Neural cell (in vitro differentiated cells): Measurements from ENCODE around the gene ZSWIM8. TPM values are rescaled to one million over a fixed set of nuclear protein-coding genes. Genes with fewer than 3 reads are reported as not detected.

Experiments used
- H2AFZ ChIP-seq: fragments of 200-600, 300-800 bp; sonication (generic), shearing (Covaris generic); 2 replicates; pipeline ENCODE4 v1.6.0; 2014; ENCODE audit warnings: low read depth, mild to moderate bottlenecking, antibody characterized with exemption, low read length, moderate library complexity
- H3F3A ChIP-seq: fragments of 200-600 bp; shearing (Covaris generic); 2 replicates; pipeline ENCODE4 v1.6.1; 2016; ENCODE audit warnings: mild to moderate bottlenecking, moderate library complexity, mixed read lengths, antibody characterized with exemption, low read length; ENCODE audit not compliant: insufficient read depth, poor library complexity, severe bottlenecking
- H3K27ac ChIP-seq: fragments of 200-600, 300-800 bp; sonication (generic), shearing (Covaris generic); 2 replicates; pipeline ENCODE4 v1.5.1; 2014; ENCODE audit warnings: mild to moderate bottlenecking, low read length, moderate library complexity
- H3K27me3 ChIP-seq: fragments of 300-800, 200-600 bp; sonication (generic), shearing (Covaris generic); 2 replicates; pipeline ENCODE4 v1.6.0; 2014; ENCODE audit warnings: mild to moderate bottlenecking, low read depth, low read length, moderate library complexity; ENCODE audit not compliant: insufficient read depth
- H3K36me3 ChIP-seq: fragments of 300-800, 200-600 bp; sonication (generic), shearing (Covaris generic); 2 replicates; pipeline ENCODE4 v1.5.1; 2014; ENCODE audit warnings: mild to moderate bottlenecking, antibody characterized with exemption, low read length, moderate library complexity; ENCODE audit not compliant: insufficient read depth
- H3K4me2 ChIP-seq: fragments of 300-800, 200-600 bp; sonication (generic), shearing (Covaris generic); 2 replicates; pipeline ENCODE4 v1.6.0; 2014; ENCODE audit warnings: mild to moderate bottlenecking, low read length
- H3K4me3 ChIP-seq: fragments of 300-800, 200-600 bp; sonication (generic), shearing (Covaris generic); 2 replicates; pipeline ENCODE4 v1.5.1; 2014; ENCODE audit warnings: mild to moderate bottlenecking, low read length, moderate library complexity
- H3K79me2 ChIP-seq: fragments of 200-600 bp; shearing (Covaris generic); replicated peaks from 2 replicates; pipeline ENCODE4 v1.6.0; 2014; ENCODE audit warnings: mild to moderate bottlenecking, low read length, moderate library complexity; ENCODE audit not compliant: insufficient read depth
- H3K9ac ChIP-seq: fragments of 300-800, 200-600 bp; sonication (generic), shearing (Covaris generic); 2 replicates; pipeline ENCODE4 v1.6.1; 2016; ENCODE audit warnings: mild to moderate bottlenecking, low read length, mixed read lengths
- H3K9me2 ChIP-seq: fragments of 200-600 bp; shearing (Covaris generic); 2 replicates; pipeline ENCODE4 v1.6.1; 2016; ENCODE audit warnings: mild to moderate bottlenecking, low read length, mixed read lengths; ENCODE audit not compliant: insufficient read depth
- H3K9me3 ChIP-seq: fragments of 200-600, 300-800 bp; sonication (generic), shearing (Covaris generic); 2 replicates; pipeline ENCODE4 v1.6.1; 2016; ENCODE audit warnings: mild to moderate bottlenecking, mixed run types, low read length, moderate library complexity, mixed read lengths
- H4K20me1 ChIP-seq: fragments of 200-600 bp; shearing (Covaris generic); 2 replicates; pipeline ENCODE4 v1.6.1; 2016; ENCODE audit warnings: mild to moderate bottlenecking, mixed run types; ENCODE audit not compliant: insufficient read depth
- EP300 ChIP-seq: fragments of 450-650 bp; conservative IDR thresholded peaks from 2 replicates; pipeline ENCODE4 v1.6.1; 2014; ENCODE audit warnings: antibody characterized with exemption, mild to moderate bottlenecking, moderate library complexity; ENCODE audit not compliant: poor library complexity, severe bottlenecking
- EZH2 ChIP-seq: fragments of 200-600, 300-800 bp; shearing (Covaris generic), sonication (generic); IDR thresholded peaks from 2 replicates; pipeline ENCODE4 v1.6.1; 2014; ENCODE audit warnings: antibody characterized with exemption, low read length, borderline replicate concordance, mild to moderate bottlenecking; ENCODE audit not compliant: insufficient read depth, poor library complexity, severe bottlenecking
- MXI1 ChIP-seq: fragments of 450-650 bp; conservative IDR thresholded peaks from 2 replicates; pipeline ENCODE4 v1.6.1; 2014; ENCODE audit warnings: antibody characterized with exemption, mild to moderate bottlenecking; ENCODE audit not compliant: poor library complexity, severe bottlenecking
- POLR2AphosphoS5 ChIP-seq: IDR thresholded peaks from 2 replicates; pipeline ENCODE4 v1.6.1; 2012
- RAD21 ChIP-seq: fragments of 450-650 bp; conservative IDR thresholded peaks from 2 replicates; pipeline ENCODE4 v1.6.1; 2014; ENCODE audit warnings: antibody characterized with exemption, mild to moderate bottlenecking, moderate library complexity
- REST ChIP-seq: IDR thresholded peaks from 2 replicates; pipeline ENCODE4 v1.6.1; 2012; ENCODE audit warnings: borderline replicate concordance
- SMC3 ChIP-seq: fragments of 450-650 bp; conservative IDR thresholded peaks from 2 replicates; pipeline ENCODE4 v1.6.1; 2014; ENCODE audit warnings: antibody characterized with exemption, mild to moderate bottlenecking, moderate library complexity; ENCODE audit not compliant: poor library complexity
- TAF1 ChIP-seq: IDR thresholded peaks from 2 replicates; pipeline ENCODE4 v1.6.1; 2012; ENCODE audit warnings: low read depth
- polyA plus RNA-seq: library from polyadenylated mRNA; depleted of rRNA; stranded (reverse); fragments of >200 nt; gene quantifications from 2 replicates; pipeline ENCODE4 v1.2.3, GENCODE V29; 2014
- TF ChIP-seq, protein P1 (sequence below): fragments of 450-650 bp; IDR thresholded peaks from 2 replicates; pipeline ENCODE4 v1.5.1; 2014; ENCODE audit warnings: antibody characterized with exemption, mild to moderate bottlenecking, moderate library complexity; ENCODE audit not compliant: poor library complexity, severe bottlenecking

ZSWIM8 gene
- polyA plus RNA-seq, 1 donor from 2014 or later, result 69.1 TPM

DNA sequence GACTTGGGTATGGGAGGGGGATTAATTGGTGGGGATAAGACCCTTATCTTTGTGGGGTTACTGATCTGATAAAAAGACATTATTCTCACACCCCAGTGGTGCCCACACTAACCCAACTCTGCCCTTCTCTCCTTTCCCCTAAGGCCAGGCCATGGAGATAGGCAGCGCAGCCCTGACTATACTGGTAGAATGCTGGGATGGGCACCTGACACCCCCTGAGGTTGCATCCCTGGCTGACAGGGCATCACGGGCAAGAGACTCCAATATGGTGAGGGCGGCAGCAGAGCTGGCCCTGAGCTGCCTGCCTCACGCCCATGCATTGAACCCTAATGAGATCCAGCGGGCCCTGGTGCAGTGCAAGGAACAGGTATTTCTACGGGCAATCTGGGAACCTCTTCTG, 12.7 kb downstream of the ZSWIM8 start:
- peaks cover 13% of the 10 kb centered on the region for H3K36me3 ChIP-seq

DNA sequence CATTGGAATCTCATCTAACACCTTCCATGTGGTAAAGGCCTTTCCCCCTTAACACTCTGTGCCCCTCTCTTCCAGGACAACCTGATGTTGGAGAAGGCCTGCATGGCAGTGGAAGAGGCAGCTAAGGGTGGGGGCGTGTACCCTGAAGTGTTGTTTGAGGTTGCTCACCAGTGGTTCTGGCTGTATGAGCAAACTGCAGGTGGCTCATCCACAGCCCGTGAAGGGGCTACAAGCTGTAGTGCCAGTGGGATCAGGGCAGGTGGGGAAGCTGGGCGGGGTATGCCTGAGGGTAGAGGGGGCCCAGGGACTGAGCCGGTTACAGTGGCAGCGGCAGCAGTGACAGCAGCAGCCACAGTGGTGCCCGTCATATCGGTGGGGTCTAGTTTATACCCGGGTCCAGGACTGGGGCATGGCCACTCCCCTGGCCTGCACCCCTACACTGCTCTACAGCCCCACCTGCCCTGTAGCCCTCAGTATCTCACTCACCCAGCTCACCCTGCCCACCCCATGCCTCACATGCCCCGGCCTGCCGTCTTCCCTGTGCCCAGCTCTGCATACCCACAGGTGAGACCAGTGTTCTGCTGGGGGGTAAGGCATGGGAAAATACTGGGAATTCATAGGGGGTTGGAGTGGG, 13.6 kb downstream of the ZSWIM8 start:
- Histone ChIP-seq H3K79me2 (no peaks in the 10 kb centered on the region), H3K4me3 (no peak overlapping the region), H3K9me3 (no peaks in the 10 kb centered on the region), H3K27ac (no peak overlapping the region), H3K27me3 (no peaks in the 10 kb centered on the region), H2AFZ (no peak overlapping the region), H4K20me1 (no peaks in the 10 kb centered on the region), H3F3A (no peaks in the 10 kb centered on the region), H3K9ac (no peak overlapping the region), H3K4me2 (no peak overlapping the region), H3K9me2 (no peaks in the 10 kb centered on the region), H3K36me3 (peaks cover 14% of the 10 kb centered on the region)
- no peak for TF ChIP-seq REST
- TF ChIP-seq, protein P1, sequence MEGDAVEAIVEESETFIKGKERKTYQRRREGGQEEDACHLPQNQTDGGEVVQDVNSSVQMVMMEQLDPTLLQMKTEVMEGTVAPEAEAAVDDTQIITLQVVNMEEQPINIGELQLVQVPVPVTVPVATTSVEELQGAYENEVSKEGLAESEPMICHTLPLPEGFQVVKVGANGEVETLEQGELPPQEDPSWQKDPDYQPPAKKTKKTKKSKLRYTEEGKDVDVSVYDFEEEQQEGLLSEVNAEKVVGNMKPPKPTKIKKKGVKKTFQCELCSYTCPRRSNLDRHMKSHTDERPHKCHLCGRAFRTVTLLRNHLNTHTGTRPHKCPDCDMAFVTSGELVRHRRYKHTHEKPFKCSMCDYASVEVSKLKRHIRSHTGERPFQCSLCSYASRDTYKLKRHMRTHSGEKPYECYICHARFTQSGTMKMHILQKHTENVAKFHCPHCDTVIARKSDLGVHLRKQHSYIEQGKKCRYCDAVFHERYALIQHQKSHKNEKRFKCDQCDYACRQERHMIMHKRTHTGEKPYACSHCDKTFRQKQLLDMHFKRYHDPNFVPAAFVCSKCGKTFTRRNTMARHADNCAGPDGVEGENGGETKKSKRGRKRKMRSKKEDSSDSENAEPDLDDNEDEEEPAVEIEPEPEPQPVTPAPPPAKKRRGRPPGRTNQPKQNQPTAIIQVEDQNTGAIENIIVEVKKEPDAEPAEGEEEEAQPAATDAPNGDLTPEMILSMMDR, result no peak
- TF ChIP-seq SMC3, result no peak
- TF ChIP-seq MXI1, result no peak
- TF ChIP-seq EP300, result no peak
- TF ChIP-seq POLR2AphosphoS5, result no peak
- no peak for TF ChIP-seq EZH2

More for the DNA sequence above, 12.7 kb downstream of the ZSWIM8 start:
- Histone ChIP-seq H2AFZ (no peak overlapping the region), H4K20me1 (no peaks in the 10 kb centered on the region), H3K4me2 (no peak overlapping the region), H3K9me3 (no peaks in the 10 kb centered on the region), H3K79me2 (no peaks in the 10 kb centered on the region), H3K9me2 (no peaks in the 10 kb centered on the region), H3K27ac (no peak overlapping the region), H3K4me3 (no peak overlapping the region), H3K9ac (no peak overlapping the region), H3F3A (no peaks in the 10 kb centered on the region), H3K27me3 (no peaks in the 10 kb centered on the region)
- TF ChIP-seq, protein P1, result no peak
- no peak for TF ChIP-seq REST
- TF ChIP-seq POLR2AphosphoS5, result no peak
- no peak for TF ChIP-seq EP300
- no peak for TF ChIP-seq TAF1
- TF ChIP-seq MXI1, result no peak
- TF ChIP-seq RAD21, result no peak
- no peak for TF ChIP-seq SMC3
- TF ChIP-seq EZH2, result no peak
